ENCODE measurements around the gene NT5C2. TPM values are rescaled to one million over a fixed set of nuclear protein-coding genes. Genes with fewer than 3 reads are reported as not detected.

NT5C2 gene
- total and polyA plus RNA-seq, 2 donors (not counting 3 experiments of a cell fraction or from before 2014, with no cell fraction given) = 47.2 to 69.9 TPM

GRCh38 chr10:103186128-103186527 lies 6.9 kb downstream of the NT5C2 start:
- no TSS peak for BruUV-seq (replicated peaks)
- peaks cover 2% of the 10 kb centered on the region for H3K9me1 ChIP-seq (replicated peaks; ENCODE audit: control insufficient read depth, extremely low read depth, insufficient read depth, low read length)
- no peak overlapping the region for H3K9ac ChIP-seq (replicated peaks; ENCODE audit: extremely low read depth, insufficient read depth, low read length)
- no peak overlapping the region for H2AFZ ChIP-seq (ENCODE audit: low read depth, low read length)
- peaks cover 30% of the 10 kb centered on the region for H3K4me1 ChIP-seq (ENCODE audit: control insufficient read depth, extremely low read depth, insufficient read depth, low read length)
- H3K27me3 ChIP-seq (ENCODE audit: control insufficient read depth in 2 of 2, insufficient read depth in 2 of 2, low read length in 2 of 2) = no peaks in the 10 kb centered on the region
- no peak overlapping the region for H3K4me2 ChIP-seq (ENCODE audit: insufficient read depth, low read length)
- no peaks in the 10 kb centered on the region for H3K36me3 ChIP-seq (ENCODE audit: control insufficient read depth in 2 of 2, extremely low read depth in 1 of 2, insufficient read depth in 2 of 2, low read length in 2 of 2)
- H3K4me3 ChIP-seq (replicated peaks in 1 of 3; ENCODE audit: insufficient read depth in 1 of 3, low read depth in 1 of 3, low read length in 3 of 3) = no peak overlapping the region
- intact Hi-C loops (cut with micrococcal nuclease) = no loop called here
- H3K27ac ChIP-seq (ENCODE audit: insufficient read depth, low read depth, low read length) = no peak overlapping the region
- CTCF ChIA-PET = interaction anchor here (0.6 to 3.1 kb wide), 4 partner anchors 9 to 304 kb away, joined by 3 to 16 read pairs (median 4); no protein-coding TSS in a partner anchor
- dilution Hi-C loops (cut with MboI; ENCODE audit: extremely low pct_ligation_motif_present, low sequenced_read_pairs) = no loop called here
- TF ChIP-seq EZH2 (IDR thresholded peaks at IDR 0.05; ENCODE audit: borderline replicate concordance, low read depth, low read length, severe bottlenecking) (no peak), POLR2A (IDR thresholded peaks at IDR 0.05; ENCODE audit: low read depth, low read length) (no peak), GATA2 (IDR thresholded peaks at IDR 0.05; ENCODE audit: insufficient read depth, insufficient read length, low read depth, low read length) (no peak), MAX (IDR thresholded peaks at IDR 0.05; ENCODE audit: insufficient read depth, insufficient read length) (no peak), CTCF (IDR thresholded peaks at IDR 0.05; ENCODE audit: extremely low read depth in 1 of 2, insufficient read depth in 1 of 2, low read depth in 1 of 2, low read length in 2 of 2) (no peak), MYC (IDR thresholded peaks at IDR 0.05; ENCODE audit: low read depth, low read length) (no peak), JUN (IDR thresholded peaks at IDR 0.05; ENCODE audit: borderline replicate concordance, insufficient read depth, insufficient read length, low read depth) (no peak), FOS (IDR thresholded peaks at IDR 0.05; ENCODE audit: borderline replicate concordance, insufficient read depth, low read length) (no peak)
- FAIRE-seq (no peak), DNase-seq (ENCODE audit: low read depth, low spot score) (no peak)
- H3K9me3 ChIP-seq (replicated peaks; ENCODE audit: control insufficient read depth, insufficient read depth, low read length) = no peaks in the 10 kb centered on the region
- peaks cover 12% of the 10 kb centered on the region for H4K20me1 ChIP-seq (replicated peaks; ENCODE audit: control insufficient read depth, extremely low read depth, insufficient read depth, low read length)
- POLR2A ChIA-PET = interaction anchor here (0.7 kb wide), 1 partner anchor 55 kb away, joined by 5 read pairs; no protein-coding TSS in a partner anchor
- peaks cover 96% of the 10 kb centered on the region for H3K79me2 ChIP-seq (ENCODE audit: control insufficient read depth, insufficient read depth, low read length)

Measured in endothelial cell of umbilical vein (primary cell).